GM21447 (cell line): ENCODE results near the gene TYMS.

Source experiments
- ATAC-seq: cut with Tn5 transposase; IDR thresholded peaks from one replicate; pipeline ENCODE4 v1.9.1; 2021; ENCODE audit not compliant: unreplicated experiment

Gene TYMS

DNA sequence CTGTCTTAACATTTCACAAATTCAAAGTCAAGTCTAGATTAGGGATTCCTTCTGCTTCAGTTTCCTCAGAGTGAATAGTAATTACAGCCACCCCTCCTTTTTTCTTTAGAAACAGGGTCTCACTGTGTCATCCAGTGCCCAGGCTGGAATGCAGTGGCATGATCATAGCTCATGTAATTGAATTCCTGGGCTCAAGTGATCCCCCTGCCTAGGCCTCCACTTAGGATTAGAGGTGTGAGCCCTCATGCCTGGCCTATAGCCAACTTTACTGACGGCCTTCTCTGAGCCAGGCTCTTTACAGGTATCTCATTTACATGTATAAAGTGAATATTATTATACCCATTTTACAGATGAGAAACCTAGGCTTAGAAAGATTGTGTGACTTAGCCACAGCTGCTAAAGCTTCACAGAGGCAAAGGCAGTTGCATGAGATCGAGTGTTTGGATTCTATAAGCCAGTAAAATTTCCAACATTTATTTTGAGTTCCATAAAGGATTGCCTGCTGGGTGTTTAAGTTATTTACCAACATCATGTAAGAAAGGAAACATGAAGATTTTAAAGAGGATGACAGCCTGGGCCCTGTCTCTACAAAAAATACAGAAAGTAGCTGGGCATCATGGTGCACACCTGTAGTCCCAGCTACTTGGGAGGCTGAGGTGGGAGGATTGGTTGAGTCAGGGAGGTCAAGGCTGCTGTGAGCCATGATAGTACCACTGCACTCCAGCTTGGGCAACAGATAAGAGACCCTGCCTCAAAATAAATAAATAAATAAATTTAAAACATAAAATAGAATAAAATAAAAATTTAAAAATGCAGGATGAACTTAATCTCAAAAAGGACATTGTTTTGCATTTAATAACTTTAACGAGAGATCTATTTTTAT, 53.2 kb downstream of the TYMS start:
- no peak for ATAC-seq

GRCh38 chr18:711310-711656, 53.8 kb downstream of the TYMS start:
- ATAC-seq, result peak; percentile 8

DNA sequence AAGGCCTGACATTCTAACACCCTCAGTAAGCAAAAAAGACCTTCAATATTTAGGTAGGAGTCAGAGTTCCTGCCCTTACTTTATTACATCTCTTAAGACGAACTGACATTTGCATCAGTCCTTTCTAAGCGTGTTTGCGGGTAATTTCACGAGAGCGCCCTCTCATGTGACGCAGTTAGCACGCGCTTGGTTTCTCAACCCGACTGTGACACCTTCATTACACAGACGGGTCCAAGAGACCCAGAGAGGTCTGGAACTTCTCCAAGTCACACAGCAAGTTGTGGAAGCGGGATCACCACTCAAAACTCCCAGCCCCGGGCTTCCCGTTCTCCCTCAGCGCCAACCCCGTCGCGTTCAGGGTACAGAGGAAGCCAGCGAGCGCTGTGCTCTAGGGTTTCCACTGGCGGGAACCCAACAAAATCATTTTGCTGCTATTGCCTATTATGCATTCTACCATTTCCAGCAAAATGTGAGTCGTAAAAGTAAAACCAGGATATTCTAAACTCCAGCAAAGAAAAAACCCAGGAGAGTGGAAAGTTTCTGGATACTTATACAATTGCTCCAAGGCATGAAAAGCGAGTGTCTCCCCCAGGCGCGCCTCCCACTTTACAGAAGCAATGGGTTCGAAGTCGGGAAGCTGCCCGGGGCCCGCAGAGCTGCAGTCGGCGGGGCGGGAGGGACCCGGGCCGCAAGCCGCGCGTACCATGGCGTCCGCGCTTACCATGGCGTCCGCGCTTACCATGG, 54.4 kb downstream of the TYMS start:
- ATAC-seq, result peak; percentile 67

DNA sequence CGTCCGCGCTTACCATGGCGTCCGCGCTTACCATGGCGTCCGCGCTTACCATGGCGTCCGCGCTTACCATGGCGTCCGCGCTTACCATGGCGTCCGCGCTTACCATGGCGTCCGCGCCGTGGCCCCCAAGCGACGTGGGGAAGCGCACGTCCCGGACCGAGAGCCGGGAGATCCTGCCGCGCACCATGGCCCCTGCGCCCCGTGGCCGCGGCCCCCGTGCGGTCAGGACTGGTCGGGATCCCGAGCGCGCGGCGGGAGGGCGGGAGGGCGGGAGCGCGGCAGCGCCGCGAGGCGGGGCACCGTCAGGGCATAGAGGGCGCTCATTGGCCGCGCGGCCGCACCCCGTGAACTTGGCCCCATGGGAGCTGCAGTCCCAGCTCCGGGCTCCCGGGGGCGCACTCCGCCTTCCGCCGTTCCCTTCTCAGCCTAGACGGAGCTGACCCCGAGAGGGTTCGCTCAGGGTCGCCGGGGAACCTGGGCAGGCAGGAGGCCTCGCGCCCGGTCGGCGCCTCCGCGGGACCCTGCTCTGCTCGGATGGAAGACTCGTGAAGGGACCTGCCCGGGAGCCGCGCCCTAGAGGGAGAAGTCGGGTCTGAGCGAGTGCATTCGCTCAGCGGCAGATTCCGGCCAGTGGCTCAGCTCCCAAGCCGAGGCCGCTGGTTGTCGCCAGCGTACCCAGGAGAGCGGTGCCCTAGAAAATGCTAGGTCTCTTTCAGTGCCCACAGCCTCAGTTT, 55.1 kb downstream of the TYMS start, which contains the start of gene ENOSF1:
Gene ENOSF1 (minus strand): TSS at position 230 of the 734 bp plus-strand sequence. CDS start 43 bp downstream, at position 187.
- ATAC-seq, result peak; percentile 76

DNA sequence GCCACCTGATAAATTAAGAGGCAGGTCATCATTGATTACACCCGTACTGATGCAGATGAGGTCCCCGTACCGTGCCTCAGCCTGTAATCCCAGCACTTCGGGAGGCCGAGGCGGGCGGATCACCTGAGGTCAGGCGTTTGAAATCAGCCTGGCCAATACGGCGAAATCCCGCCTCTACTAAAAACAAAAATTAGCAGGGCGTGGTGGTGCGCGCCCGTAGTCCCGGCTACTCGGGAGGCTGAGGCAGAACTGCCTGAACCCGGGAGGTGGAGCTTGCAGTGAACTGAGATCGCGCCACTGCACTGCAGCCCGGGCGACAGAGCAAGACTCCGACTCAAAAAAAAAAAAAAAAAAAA, 55.7 kb downstream of the TYMS start:
- ATAC-seq, result no peak

DNA sequence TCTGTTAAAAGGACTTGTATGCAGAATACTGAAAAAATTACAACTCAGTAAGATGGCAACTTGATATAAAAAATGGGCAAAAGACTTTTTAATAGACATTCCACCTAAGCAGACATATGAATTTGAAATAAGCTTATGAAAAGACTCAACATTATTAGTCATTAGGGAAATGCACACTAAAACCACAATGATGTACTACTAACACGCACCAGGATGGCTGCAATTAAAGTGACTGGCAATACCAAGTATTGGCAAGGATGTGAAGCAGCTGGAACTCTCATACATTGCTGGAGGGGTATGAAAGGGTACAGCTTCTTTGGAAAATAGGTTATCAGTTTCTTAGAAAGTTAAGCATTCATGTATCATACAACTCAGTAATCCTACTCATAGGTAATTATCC, 58.2 kb downstream of the TYMS start:
- no peak for ATAC-seq

- no peak for ATAC-seq
These were observed 59.5 kb downstream of the TYMS start for GRCh38 chr18:717003-717402.
